SK-MEL-5 (cell line): ENCODE results near the gene RAB21. TPM values are rescaled to one million over a fixed set of nuclear protein-coding genes. Genes with fewer than 3 reads are reported as not detected.

Experiments used
- DNase-seq: peaks from one replicate; pipeline ENCODE4 v3.0.0-alpha.2; 2016; ENCODE audit warnings: low read depth, low spot score
- in situ Hi-C: cut with HindIII; loops from 2 replicates; pipeline ENCODE4 v1.10.0; 2016; ENCODE audit warnings: low sequenced_read_pairs, high pct_unique_total_duplicates, low pct_unique_long_range_greater_than_20kb
- polyA plus RNA-seq, 2 experiments: library from polyadenylated mRNA; depleted of rRNA; stranded (reverse); fragments of >200 nt; gene quantifications; 2 replicates each; pipeline ENCODE4 v1.2.3, GENCODE V29; 2015
- total RNA-seq: library from RNA; depleted of rRNA; stranded (reverse); fragments of >200 nt; shearing (Covaris generic); gene quantifications from 2 replicates; pipeline ENCODE4 v1.2.3, GENCODE V29; 2014; rRNA removed

The RAB21 gene
- 42.0 and 43.0 TPM in 2 replicates for total RNA-seq
- 27.8 and 36.8 TPM in 2 replicates for polyA plus RNA-seq (2015; cell fraction: cytosol; rRNA removed)
- polyA plus RNA-seq (2015; cell fraction: nucleus; rRNA removed) = 3.1 and 6.1 TPM in 2 replicates

DNA sequence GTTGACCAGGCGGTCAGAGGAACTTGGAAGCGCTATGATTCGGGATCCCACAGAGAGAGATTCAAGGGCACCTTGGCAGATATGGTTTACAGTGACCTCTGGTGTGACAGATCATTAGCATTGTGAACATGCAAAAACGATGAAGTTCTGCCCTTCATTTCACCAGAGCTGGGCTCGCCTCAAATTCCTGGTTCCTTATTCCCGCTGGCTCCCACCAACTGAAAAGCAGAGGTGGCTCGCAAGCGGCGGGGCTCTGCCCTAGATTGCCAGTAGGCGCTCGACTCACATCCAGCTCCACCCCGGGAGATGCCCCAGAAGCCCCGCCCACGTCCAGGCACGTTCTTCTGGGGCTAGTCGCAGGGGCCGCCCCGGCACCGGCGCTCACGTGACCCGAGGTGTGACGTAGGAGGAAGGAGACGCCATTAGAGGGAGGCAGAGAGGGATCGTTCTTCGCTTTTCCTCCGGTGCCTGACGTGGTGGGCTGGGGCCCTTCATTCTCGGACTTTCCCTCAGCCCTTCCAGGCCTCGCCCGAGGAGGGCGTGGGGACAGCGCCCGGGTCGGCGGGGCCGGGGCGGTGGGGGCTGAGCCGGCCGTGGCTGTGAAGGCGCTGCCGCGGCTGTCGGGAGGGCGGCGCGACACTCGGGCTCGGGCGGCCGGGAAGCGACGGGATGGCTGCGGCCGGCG lies at the start of gene RAB21:
RAB21 (plus strand) TSS at position 403 of the 685 bp plus-strand sequence; CDS start at position 670, 267 bp downstream.
- in situ Hi-C loops = no loop called here
- peak; percentile 98 for DNase-seq

GRCh38 chr12:71704920-71705319 lies 49.7 kb upstream of the RAB21 start:
- DNase-seq = no peak
- in situ Hi-C loops = no loop called here

- no peak for DNase-seq
- in situ Hi-C loops = no loop called here
Measured at GRCh38 chr12:71708658-71709057, 46.0 kb upstream of the RAB21 start.

- no peak for DNase-seq
Measured at GRCh38 chr12:71710276-71711125, 44.2 kb upstream of the RAB21 start.

DNA sequence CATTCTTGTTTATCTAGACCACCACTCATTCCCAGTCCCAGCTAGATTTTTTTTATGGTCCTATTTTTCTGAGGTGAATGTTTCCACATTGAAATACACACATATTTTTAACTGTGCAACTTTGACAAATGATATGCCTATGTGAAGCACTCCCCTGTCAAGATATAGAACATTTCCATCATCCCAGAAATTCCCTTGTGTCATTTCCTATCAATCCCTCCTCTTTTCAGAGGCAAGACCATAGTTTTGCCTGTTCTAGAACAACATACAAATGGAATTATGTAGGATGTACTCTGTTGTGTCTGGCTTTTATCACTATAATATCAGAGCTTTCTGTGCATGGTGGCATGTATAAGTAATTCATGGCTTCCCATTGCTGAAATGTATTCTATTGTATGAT lies 36.1 kb upstream of the RAB21 start:
- in situ Hi-C loops = no loop called here

More at GRCh38 chr12:71710276-71711125, 44.2 kb upstream of the RAB21 start:
- in situ Hi-C loops = no loop called here

DNA sequence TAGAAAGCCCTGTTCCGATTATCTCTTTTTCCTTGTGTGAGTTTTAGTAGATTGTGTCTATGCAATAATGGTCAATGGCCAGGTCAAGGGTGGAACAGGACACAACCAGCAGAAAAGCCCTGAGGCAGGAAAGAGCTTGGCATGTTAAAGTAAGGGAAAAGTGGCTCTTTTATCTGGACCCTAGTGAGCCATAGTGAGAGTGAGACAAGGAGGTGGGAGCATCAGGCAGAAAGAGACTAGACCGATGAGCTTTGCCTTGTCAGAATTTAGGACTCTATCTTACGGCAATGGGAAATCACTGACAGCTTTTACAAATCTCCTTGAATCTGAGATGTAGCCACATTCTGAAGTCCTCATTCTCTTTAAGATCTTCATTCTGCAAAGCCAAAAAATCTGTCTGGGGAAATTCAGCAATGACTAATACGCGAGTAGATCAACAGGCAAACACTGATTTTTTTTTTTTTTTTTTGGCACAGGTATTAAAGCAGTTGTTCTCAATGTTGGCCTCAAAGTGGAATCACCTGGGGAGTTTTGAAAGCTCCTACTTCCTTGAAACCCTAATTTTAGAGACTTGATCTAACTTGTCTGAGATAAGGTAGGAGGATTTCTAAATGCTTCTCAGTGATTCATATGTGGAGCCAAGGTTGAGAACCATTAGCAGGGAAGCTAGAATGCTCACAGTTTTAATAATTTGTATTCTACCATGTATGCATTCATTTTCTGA lies 34.9 kb upstream of the RAB21 start:
- in situ Hi-C loops = no loop called here
- DNase-seq = no peak

More for the DNA sequence above, 36.1 kb upstream of the RAB21 start:
- DNase-seq = no peak

DNA sequence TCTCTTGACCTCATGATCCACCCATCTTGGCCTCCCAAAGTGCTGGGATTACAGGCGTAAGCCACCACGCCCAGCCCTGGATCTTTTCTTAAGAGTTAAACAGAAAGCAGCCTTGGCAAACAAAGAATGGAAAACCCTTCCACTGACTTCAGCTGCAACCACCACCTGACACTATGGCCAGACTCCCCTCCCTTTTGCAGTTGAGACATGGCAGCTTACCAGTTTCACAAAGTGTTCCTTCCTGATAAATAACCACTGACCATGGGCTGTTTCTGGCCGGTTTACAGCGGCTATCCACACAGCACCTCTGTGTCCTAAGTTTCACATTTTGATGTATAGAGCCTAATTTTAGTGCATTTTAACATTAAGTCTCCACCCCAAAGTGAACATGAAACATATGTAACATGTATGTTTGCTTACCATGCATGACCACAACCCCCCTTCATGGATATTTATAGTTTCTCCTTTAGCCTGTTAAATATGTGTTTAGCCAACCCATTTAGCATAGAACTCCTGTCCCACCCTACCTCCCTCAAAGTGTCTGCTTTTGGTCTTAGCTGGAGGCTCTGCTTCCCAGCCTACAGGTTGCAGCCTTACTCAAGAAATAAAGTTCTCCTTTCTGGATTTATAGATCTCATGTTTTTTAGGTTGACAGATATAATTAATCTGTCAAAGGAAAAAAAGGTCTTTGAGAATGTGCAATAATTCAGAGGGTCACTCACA lies 32.7 kb upstream of the RAB21 start:
- DNase-seq = no peak
- in situ Hi-C loops = no loop called here

- DNase-seq = no peak
- in situ Hi-C loops = no loop called here
Measured at GRCh38 chr12:71725011-71725410, 29.7 kb upstream of the RAB21 start.

GRCh38 chr12:71726548-71726947 lies 28.1 kb upstream of the RAB21 start:
- no peak for DNase-seq
- in situ Hi-C loops = no loop called here

- in situ Hi-C loops = no loop called here
- no peak for DNase-seq
Measured at GRCh38 chr12:71727958-71728357, 26.7 kb upstream of the RAB21 start.

DNA sequence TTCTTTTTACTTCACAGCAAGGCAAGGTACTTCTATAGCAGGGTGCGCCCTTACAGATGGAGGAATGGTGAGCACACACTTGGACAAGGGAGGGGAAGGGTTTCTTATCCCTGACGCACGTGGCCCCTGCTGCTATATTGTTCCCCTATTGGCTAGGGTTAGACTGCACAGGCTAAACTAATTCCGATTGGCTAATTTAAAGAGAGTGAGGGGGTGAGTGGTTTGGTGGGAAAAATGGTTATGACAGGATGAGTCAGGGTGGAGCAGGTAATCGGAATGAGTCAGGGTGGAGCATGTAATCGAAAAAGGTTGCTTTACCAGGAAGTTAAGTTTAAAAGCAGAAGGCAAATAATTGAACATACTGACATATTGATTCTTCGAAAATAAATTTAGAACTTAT lies 23.7 kb upstream of the RAB21 start:
- in situ Hi-C loops = no loop called here
- no peak for DNase-seq

DNA sequence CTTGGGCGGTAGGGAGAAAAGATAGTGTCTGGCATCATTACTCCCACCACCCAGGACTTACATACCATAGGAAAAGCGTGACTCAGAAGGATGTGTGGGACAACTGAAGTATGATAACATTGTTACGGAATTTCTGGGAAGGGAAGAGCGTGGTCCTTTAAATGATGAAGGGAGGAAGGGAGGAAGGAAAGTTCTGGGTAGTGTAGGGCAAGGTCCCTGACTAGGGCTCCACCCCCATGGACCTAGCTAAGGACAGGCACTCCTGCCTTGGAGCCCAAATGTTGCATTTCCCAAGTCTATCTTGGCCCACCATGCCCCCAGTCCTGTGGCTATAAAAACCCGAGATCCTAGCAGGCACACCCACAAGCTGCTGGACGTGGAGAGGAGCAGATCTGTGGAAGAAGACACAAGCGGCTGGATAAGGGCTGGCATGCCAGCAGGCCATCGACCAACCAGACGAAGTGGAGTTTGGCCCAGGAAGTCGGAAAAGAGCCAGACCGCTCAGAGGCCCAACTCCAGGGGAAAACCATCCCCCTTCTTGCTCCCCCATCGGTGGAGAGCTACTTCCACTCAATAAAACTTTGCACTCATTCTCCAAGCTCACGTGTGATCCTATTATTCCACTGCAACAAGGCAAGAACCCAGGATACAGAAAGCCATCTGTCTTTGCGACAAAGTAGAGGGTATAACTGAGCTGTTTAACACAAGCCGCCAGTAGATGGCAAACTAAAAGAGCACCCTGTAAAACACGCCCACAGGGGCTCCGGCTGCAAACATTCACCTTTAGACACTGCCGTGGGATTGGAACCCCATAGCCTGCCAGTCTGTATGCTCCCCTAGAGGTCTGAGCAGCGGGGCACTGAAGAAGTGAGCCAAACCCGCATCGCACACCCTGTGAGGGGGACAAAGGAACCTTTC lies 23.0 kb upstream of the RAB21 start:
- in situ Hi-C loops = no loop called here
- peak; percentile 46 for DNase-seq

- in situ Hi-C loops = no loop called here
- no peak for DNase-seq
Measured at GRCh38 chr12:71732357-71732712, 22.3 kb upstream of the RAB21 start.

GRCh38 chr12:71737197-71737596 lies 17.5 kb upstream of the RAB21 start:
- in situ Hi-C loops = no loop called here

GRCh38 chr12:71742998-71743397 lies 11.7 kb upstream of the RAB21 start:
- in situ Hi-C loops = no loop called here
- DNase-seq = no peak

More at GRCh38 chr12:71737197-71737596, 17.5 kb upstream of the RAB21 start:
- no peak for DNase-seq

- in situ Hi-C loops = no loop called here
- DNase-seq = no peak
Measured at GRCh38 chr12:71744522-71745300, 10.0 kb upstream of the RAB21 start.
